KBM-7 (cell line): ENCODE data around the gene CEPT1.

ENCODE experiments used
- DNase-seq: peaks from one replicate; pipeline ENCODE4 v3.0.0-alpha.2; 2015
- in situ Hi-C: fragments of 300-500 bp; cut with MboI; formaldehyde crosslinking; loops from 2 replicates; pipeline ENCODE4 v1.14.3; 2020; ENCODE audit warnings: low sequenced_read_pairs, low pct_unique_long_range_greater_than_20kb, mixed read lengths

CEPT1 gene

DNA sequence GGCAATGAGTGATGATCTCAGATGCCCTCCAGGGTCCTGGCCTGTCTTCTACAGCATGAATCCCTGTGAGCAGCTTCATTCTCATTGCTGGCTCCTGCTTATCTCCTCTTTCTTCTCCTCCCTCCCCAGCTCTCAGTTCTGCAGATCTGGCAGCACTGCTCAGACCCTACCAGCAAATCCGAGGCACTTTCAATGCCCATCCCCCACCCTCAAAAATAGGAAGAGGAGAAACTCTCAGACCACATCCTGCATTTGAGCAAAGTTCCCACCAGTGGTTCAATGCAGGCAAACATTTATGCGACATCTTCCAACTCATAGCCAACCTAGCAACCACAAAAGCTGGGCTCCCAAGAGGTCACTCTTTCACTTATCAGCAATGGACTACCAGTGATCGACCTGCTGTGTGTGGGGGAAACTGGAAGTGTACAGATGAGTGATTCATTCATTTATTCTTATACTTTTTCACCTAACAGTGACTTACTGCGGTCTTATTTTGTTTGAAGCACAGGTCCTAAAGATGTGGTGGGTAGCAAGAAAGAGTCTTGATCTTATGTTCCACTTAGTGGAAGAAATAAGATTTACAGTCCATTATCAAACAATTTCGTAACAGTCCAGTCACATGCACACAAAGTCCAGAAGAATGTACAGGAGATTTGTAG lies 81.7 kb downstream of the CEPT1 start:
- in situ Hi-C loops, result loop anchor here (10.0 kb wide), 2 partner anchors 173 to 543 kb away; no protein-coding TSS in a partner anchor
- peak; percentile 97 for DNase-seq

DNA sequence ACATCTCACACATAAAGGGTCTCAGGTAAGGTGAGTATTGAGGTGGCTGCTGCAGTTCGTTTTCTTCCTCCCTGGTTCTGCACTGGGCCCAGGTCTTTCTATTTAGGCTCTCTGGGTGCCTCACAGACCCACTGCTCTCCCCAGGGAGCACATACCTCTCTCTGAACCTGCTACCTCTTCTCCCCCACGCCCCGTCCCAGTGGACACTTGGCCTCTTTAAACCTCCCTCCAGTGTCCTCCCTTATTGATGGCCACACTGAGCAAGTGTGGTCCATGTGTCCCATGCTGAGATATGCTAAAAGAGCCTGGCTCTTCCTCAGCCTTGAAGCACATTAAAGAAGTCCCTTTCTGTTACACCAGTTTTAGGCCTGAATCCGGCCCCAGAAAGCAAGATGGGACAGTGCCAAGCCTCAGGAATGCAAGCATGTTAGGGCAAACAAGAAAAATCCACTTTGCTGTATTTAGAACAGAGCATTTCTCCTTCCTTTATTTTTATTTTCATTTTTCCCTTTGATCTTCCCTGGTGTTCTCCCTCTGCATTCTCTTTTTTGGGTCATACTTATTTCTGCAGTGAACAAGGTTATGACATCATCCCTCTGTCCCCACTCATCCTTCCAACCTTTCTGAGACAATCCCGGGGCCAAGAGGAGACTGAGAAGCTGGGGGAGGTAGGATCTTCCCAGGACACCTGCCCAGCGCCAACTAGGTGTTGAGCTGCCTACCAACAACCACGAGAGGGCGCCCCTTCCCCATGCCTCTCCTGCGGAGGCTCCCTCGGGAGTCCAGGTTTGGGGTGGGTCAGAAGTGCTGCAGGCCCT lies 82.5 kb downstream of the CEPT1 start:
- DNase-seq, result peak; percentile 72
- in situ Hi-C loops, result loop anchor here (10.0 kb wide), 2 partner anchors 172 to 542 kb away; no protein-coding TSS in a partner anchor

DNA sequence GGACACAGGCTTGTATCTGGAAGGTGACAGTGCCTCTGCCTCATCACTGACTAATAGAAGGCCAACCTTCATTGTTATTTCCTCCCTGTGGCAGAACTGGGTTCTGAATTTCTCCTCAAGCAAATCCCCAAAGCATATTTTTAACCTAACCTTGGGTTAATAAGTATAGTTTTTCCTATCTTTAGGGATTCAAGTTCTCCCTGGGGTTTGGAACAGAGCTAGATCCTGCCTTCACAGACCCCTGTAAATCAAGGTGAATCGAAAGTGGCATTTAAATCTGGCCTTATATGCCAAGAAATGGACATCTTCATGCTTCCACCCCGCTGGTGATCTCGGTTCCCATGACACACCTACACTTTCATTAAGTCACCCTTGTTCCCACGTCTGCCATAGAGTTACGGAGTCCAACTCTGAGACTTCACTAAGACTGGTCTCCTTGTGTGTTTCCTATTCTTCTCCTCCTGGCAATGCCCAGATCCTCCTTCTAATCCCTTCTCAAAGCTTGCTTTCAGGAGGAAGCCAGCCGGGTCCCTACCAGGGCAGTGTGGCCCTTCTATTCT lies 83.2 kb downstream of the CEPT1 start:
- in situ Hi-C loops, result loop anchor here (10.0 kb wide), 2 partner anchors 172 to 542 kb away; no protein-coding TSS in a partner anchor
- DNase-seq, result no peak

DNA sequence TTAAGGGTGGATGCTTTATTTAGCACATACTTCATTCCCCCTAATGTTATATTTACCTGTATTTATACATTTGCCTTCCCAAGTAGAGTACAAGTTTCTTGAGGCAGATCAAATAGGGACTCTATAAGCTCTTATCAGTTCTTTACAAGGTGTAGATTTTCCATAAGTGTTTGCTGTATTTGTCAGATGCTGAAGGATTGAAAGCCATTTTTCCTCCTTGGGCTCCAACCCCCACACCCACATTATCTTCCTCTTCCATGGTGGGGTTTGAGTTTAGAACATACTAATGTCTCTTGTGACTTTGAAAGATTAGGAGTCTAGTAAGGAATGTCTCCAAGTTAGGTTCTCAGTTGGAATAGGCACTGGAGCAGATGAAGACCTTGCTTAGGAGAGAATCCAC lies 85.1 kb downstream of the CEPT1 start:
- DNase-seq, result no peak
- in situ Hi-C loops, result loop anchor here (10.0 kb wide), 2 partner anchors 170 to 540 kb away; no protein-coding TSS in a partner anchor

DNA sequence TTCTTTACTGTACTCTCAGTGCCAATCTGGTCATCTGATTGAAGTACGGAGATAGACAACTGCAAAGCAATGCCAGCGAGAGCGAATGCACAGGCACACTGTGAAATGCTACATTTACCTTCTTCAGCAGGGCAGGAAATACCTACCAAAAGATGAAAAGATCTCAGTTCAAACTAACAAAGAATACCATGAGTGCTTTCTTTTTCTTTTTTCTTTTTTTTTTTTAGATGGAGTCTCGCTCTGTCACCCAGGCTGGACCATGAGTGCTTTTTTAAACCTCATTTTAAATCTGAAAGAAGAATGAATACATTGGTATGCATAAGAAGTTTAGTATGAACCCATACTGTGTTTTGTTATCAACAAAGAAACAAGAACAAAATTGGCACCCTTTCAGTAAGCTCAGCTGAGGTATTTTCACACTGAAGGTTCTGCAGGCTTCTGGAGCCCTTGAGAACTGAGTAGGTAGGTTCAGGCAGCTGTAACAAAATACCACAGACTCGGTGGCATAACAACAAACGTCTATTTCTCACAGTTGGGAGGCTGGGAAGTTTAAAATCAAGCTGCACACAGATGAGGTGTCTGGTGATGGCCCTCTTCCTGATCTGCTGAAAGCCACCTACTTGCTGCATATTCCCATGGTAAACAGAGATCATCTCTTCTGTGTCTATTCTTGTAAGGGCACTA lies 85.8 kb downstream of the CEPT1 start:
- in situ Hi-C loops, result loop anchor here (10.0 kb wide), 2 partner anchors 169 to 539 kb away; no protein-coding TSS in a partner anchor

DNA sequence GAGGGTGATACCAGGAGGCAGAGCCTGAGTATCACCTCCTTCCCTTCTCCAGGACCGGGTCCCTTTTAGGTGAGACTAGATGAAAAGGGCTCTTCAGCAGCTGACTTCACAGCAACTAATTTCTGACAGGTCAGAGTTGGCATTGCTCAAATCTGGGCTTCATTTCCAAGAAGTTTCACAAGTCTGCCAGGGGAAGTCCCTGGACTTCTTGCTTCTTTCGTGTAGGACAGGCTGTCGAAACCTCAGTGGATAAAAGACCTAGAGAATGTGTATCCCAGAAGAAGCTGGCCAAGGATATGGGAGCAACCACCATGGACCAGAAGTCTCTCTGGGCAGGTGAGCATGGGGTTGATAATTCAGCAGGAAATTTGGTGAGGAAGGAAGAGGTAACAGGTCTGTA lies 87.4 kb downstream of the CEPT1 start, which contains the start of gene CHI3L2:
TSS of gene CHI3L2 (plus strand) at position 280 of the 400 bp plus-strand sequence. CDS start at position 297, 17 bp downstream.
- in situ Hi-C loops, result loop anchor here (10.0 kb wide), 2 partner anchors 167 to 537 kb away; no protein-coding TSS in a partner anchor
- no peak for DNase-seq

More for the DNA sequence above, 85.8 kb downstream of the CEPT1 start:
- no peak for DNase-seq

DNA sequence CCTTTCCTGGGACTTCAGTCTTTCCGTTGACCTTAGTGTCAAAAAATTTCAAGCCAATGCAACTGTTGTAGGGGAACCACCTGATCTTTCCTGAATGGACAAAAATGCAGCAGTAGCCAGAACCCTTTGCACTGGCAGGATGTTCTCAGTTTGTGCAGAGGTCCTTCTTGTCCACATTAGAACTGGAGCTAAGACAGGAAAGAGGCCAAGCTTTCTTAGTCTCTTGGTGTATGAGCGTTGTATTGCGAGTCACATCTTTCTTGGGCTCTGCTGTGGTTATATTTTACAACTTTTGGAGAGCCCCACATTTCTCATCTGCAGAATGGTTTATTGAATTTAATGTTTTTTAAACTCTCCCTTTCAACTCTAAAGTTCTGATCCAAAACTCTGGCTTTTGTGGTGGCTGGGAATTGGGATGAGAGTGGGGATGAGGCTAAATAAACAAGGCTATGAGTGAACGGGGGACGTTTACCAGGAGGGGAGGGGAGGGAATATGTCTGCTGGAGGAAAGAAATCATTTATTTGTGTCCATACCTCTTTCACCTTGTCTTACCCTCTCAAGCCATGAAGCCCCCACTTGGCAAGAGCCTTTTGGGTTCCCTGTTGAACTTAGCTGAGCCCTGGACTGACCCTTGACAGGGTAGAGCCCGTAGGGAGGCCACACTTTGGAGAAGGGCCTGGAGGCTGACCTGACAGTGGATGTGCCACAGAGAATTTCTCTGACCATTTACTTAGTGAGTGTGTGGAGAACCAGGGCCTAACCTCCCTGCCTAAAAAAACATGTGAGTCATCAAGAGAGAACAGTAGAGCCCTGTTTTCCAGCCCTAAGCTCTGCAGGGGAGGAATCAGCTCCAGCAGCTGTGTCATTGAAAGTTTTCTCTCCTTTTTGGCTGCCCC lies 88.1 kb downstream of the CEPT1 start:
- no peak for DNase-seq
- in situ Hi-C loops, result loop anchor here (10.0 kb wide), 2 partner anchors 167 to 537 kb away; no protein-coding TSS in a partner anchor

DNA sequence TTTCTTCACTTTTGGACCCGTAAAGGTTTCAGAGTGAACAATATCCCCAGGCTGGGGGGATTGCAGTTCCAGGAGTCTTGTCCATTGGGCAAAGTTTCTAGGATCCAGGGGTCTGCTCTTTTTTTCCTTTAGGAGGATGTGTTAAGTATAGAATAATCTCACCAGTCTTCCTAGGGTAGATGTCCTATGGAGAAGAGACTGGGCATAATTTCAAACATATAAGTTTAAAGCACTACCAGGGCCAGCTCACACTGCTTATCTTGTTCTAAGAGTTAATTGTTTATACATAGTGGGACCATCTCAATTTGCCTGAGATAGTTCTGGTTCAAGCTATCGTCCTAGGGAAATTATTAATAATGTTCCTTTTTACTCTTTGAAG lies 88.7 kb downstream of the CEPT1 start:
- no peak for DNase-seq
- in situ Hi-C loops, result loop anchor here (10.0 kb wide), 2 partner anchors 166 to 536 kb away; no protein-coding TSS in a partner anchor

DNA sequence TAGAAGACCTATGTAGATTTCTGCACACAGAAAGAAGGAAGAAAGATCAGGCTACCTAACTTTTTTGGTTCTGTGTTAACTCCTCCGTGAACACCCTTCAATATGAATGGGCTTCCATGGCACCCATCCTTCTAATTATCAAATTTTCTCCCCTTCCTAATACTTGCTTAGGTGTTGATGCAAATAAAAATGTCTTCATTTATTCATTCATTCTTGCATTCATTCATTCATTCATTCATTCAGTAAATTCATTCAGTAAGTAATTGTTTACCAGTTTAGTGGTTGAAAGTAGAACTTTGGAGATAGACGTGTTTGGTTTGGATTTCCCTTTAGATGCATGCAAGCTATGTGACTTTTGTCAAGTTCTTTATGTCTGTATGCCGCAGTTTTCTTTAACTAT lies 92.1 kb downstream of the CEPT1 start:
- in situ Hi-C loops, result no loop called here
- no peak for DNase-seq

DNA sequence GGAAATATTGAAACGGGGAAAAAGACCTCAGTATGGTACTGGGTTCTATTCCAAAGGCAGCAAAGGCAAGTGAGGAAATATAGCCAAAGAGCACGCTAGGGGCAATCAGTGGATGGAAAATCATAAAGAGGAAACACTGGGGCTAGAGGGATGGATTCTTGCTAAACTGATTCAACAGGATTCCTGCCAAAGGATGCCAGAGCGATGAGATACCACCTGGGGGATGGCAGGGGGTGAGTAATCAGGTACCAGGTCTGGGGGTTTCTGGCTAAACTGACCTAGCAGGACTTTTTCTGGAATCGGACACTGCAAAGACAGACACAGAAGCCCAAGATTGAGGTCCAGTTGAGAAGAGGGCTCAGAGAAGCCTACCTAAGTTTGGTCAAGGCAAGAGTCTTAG lies 94.2 kb downstream of the CEPT1 start:
- in situ Hi-C loops, result no loop called here

More for the DNA sequence above, 94.2 kb downstream of the CEPT1 start:
- no peak for DNase-seq
